HepG2 (cell line): ENCODE measurements around the gene MFAP2.

Source experiments
- BHLHE40 ChIP-seq: IDR thresholded peaks from 2 replicates; pipeline ENCODE4 v1.6.1; 2011; ENCODE audit warnings: low read length, improper control_type of control experiment
- EZH2 ChIP-seq: conservative IDR thresholded peaks from 2 replicates; pipeline ENCODE4 v1.6.1; 2012; ENCODE audit warnings: mild to moderate bottlenecking, low read depth, low read length, moderate library complexity
- KAT7 ChIP-seq: IDR thresholded peaks from 2 replicates; pipeline ENCODE4 v1.6.1; 2018; ENCODE audit warnings: borderline replicate concordance, missing compliant biosample characterization
- MYNN ChIP-seq: sonication (generic); formaldehyde crosslinking; IDR thresholded peaks from 2 replicates; pipeline ENCODE4 v1.4.0; 2020; ENCODE audit warnings: mild to moderate bottlenecking, low read depth, missing genetic modification reagents
- ZMYM4 ChIP-seq: sonication (generic); formaldehyde crosslinking; IDR thresholded peaks from 2 replicates; pipeline ENCODE4 v1.8.1; 2023; ENCODE audit warnings: mild to moderate bottlenecking, missing genetic modification reagents
- ZNF282 ChIP-seq: fragments of 450-650 bp; IDR thresholded peaks from 2 replicates; pipeline ENCODE4 v1.6.1; 2018; ENCODE audit not compliant: partially characterized antibody
- ZNF501 ChIP-seq: sonication (generic); formaldehyde crosslinking; IDR thresholded peaks from 2 replicates; pipeline ENCODE4 v1.5.1; 2020; ENCODE audit warnings: mild to moderate bottlenecking, moderate library complexity, missing genetic modification reagents
- ZNF768 ChIP-seq: sonication (generic); formaldehyde crosslinking; IDR thresholded peaks from 2 replicates; pipeline ENCODE4 v1.4.0; 2020; ENCODE audit warnings: missing genetic modification reagents

- no peak for TF ChIP-seq MYNN
- no peak for TF ChIP-seq BHLHE40
- no peak for TF ChIP-seq ZMYM4 (CRISPR knock-in tag)
- TF ChIP-seq KAT7 (CRISPR knock-in tag): no peak
- TF ChIP-seq ZNF768 (CRISPR knock-in tag): no peak
- no peak for TF ChIP-seq ZNF501 (CRISPR knock-in tag)
- TF ChIP-seq ZNF282: no peak
- no peak for TF ChIP-seq EZH2
Measured at GRCh38 chr1:16992102-16992501, 11.7 kb upstream of the MFAP2 start.
